Activated naive CD4-positive, alpha-beta T cell treated with Interleukin-2 at 50 U/mL for 16 hours (primary cell): ENCODE measurements around the gene SP7.
"Not testable (repeated sequence)": the region's sequence is repeated elsewhere in the genome, so short reads cannot be mapped to it uniquely, and the experiment has no call there.

Experiments used
- DNase-seq: peaks from one replicate; pipeline ENCODE4 v3.0.0-alpha.2; 2020

Gene SP7

DNA sequence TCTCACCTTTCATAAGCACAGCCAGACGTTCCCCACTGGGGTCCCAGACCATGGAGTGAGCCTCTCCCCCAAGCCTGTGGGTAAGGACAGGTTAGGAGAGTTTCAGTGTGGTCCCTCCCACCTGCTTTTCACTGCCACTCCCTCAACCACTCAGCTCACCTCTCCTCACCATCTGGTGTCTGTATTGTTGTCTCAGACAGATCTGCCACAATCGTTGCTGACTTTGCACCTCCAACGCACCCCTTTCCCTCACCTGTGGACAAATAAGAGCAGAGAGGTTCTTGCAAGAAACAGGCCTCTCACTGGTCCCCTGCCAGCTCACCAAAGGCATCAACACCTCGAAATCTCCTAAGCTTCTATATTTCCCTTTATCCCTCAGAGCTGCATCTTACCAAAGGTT is 27.9 kb downstream of the SP7 start:
- DNase-seq: no peak

DNA sequence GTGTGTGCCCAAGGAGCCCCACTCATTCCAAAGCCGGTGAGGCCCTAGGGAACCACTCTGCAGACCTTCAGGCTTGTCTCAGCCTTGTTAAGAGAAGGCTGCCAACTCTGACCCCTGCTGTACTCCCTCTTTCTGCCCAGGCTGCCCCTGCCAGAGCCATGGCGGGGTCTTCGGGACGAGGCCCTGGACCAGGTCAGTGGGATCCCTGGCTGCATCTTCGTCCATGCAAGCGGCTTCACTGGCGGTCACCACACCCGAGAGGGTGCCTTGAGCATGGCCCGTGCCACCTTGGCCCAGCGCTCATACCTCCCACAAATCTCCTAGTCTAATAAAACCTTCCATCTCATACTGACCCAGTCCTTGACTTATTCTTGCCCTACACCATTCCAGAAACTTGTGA is 29.3 kb downstream of the SP7 start:
- no peak for DNase-seq

DNA sequence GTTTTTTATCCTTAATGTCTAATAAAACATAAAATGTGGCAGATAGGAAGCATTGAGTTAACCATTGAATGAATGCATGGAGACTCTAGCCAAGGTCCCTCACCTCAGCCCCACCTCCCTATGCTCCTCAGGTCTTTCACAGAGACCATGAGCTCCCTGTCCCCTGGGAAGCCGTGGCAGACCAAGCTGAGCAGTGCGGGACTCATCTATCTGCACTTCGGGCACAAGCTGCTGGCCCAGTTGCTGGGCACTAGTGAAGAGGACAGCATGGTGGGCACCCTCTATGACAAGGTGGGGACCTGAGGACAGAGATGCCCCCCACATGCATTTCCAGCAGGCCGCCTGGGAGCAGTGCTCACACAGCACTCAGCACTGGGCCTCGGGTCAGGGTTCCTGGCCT is 33.3 kb downstream of the SP7 start:
- no peak for DNase-seq

DNA sequence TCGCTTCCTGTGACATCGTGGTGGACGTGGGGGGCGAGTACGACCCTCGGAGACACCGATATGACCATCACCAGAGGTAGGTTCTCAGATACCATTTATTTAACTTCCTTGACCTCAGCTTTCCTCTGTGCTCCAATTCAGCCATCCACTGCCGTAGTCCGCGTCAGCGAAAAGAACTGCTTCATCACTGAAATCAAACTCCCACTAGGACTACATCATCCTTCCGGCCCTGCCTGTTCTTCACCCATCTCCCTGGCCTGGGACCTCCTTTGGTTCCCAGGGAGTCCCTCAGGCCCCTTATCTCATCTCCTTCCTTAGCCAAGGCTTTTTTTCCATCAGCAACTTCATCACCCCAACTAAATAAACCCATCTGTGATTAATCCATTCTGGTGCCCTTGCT is 36.0 kb downstream of the SP7 start:
- DNase-seq: peak; percentile 34

DNA sequence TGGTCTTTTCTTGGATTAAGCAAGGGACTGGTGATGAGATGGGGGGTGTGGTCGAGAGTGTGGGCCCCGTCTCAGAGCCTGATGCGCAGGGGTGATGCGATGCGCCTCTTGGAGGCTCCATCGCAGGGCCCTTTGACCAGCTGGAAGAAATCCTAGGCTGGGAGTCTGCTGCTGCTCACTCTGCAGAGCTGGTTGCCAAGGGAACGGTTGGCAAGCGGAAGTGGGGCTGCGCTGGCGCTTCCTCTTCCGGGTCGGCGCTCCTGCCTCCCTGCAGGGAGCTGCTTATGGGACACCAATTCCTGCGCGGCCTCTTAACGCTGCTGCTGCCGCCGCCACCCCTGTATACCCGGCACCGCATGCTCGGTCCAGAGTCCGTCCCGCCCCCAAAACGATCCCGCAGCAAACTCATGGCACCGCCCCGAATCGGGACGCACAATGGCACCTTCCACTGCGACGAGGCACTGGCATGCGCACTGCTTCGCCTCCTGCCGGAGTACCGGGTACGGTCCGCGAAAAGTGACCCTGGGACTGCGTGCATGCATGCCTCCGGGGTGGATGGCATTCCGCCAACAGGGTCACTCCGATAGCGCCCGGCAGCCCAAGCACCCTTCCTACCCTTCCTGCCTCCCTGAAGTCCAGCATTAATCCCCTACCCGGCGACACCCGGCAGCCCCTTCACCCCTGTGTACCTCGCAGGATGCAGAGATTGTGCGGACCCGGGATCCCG is 36.5 kb downstream of the SP7 start, which contains the start of gene MYG1:
Gene MYG1, plus strand, starts transcription at position 242 of the 727 bp plus-strand sequence. Its CDS starts 43 bp downstream, at position 285.
- peak; percentile 85 for DNase-seq

DNA sequence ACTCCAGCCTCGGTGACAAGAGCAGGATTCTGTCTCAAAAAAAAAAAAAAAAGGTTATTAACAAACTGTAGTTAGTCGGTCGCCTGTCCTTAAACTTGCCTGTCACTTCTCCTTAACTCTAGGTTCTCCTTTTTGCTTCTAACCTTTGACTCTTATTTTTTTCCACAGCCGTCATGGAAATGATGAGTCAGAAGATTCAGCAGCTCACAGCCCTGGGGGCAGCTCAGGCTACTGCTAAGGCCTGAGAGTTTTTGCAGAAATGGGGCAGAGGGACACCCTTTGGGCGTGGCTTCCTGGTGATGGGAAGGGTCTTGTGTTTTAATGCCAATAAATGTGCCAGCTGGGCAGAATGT is 37.1 kb downstream of the SP7 start:
- peak; percentile 45 for DNase-seq

DNA sequence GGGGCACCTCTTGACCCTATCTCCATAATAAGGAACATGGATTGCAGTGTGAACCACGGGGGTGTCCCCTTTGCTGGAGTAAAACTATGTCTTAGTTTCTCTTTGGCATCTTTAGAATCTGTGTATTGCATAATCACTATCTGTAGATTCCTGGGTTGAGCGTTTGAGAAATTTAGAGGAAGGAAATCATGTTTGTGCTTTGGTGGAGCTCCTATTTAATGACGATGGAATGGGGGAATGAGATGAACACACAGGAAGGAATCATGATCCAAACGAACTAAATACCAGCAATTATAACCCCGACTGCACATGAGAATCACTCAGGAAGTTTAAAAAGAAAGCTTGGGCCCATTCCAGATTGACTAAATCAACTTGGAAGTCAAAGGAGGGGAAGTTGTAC is 38.0 kb downstream of the SP7 start:
- DNase-seq: no peak

DNA sequence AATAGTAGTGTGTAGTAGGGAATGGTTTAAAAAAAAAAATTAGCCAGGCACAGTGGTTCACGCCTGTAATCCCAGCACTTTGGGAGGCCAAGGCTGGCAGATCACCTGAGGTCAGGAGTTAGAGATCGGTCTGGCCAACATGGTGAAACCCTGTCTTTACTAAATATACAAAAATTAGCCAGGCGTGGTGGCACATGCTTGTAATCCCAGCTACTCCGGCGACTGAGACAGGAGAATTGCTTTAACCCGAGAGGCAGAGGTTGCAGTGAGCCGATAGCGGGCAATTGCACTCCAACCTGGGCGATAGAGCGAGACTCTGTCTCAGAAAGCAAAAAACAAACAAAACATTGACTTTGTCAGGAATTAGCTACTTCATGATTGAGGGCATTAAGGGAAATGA is 39.0 kb downstream of the SP7 start:
- DNase-seq: not testable (repeated sequence)

DNA sequence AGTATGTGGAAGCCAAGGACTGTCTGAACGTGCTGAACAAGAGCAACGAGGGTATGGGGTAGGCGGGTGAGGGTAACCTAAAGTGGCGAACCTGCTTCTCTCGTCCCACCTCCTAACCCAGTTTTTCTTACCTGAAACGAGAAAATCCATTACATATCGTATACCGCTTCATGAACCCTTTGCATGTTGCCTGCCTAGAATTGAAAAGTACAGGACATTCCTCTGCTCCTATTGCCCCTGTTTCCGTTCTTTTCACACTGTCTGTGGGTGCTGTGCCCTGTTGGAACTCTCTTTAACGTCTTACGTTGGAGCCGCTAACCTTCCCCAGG is 40.3 kb downstream of the SP7 start:
- DNase-seq: no peak

DNA sequence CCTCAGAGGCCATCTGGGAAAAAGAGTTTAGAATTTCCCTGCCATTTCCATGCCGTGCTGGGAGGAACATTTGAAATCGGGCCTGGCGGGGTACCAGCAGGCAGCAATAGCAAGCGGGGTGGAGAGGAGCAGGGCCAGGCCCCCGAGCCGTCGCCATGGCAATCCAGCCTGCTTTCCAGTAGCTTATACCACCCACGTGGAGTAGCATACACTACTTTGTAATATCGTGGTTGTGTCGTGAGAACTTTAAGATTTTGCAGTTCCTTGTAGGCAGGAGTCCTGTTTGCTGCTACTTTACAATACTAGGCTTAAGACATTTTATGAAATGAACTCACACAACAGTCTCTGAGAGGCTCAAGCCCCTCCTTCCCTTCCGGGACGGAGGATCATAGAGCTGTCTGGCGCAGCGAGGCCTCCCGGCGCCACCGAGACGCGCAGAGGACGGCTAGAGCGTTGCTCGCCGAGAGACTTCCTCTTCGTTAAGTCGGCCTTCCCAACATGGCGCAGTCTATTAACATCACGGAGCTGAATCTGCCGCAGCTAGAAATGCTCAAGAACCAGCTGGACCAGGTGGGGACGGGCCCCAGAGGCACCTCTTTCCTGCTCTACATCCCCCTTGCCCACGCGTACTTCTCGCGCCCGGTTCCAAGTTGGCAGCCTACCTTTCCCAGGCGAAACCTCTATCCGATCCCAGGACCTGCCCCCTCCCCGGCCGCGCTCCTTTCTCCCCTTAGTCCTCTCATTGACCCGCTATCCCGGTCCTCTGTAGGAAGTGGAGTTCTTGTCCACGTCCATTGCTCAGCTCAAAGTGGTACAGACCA is 40.9 kb downstream of the SP7 start, which contains the start of gene PFDN5:
Gene PFDN5, plus strand, starts transcription at position 473 of the 821 bp plus-strand sequence. Its CDS starts 26 bp downstream, at position 499.
- peak; percentile 89 for DNase-seq

DNA sequence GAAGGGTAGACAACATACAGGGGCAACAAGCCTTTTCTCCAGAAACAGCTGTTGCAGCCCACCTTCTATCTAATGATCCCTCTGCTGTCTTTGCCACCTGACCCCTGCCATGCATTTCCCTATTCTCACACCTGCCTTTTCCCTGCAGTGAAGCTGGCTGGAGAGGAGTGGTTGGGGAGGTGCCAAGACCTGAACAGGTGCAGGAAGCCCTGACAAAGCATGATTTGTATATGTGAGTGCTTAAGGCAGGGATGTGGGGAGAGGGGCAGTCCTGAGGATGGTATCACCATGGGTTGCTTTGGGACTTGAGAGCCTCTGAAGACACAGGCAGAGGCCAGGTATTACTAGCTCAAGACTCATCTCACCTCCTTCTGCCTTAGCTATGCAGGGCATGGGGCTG is 43.7 kb downstream of the SP7 start:
- no peak for DNase-seq

DNA sequence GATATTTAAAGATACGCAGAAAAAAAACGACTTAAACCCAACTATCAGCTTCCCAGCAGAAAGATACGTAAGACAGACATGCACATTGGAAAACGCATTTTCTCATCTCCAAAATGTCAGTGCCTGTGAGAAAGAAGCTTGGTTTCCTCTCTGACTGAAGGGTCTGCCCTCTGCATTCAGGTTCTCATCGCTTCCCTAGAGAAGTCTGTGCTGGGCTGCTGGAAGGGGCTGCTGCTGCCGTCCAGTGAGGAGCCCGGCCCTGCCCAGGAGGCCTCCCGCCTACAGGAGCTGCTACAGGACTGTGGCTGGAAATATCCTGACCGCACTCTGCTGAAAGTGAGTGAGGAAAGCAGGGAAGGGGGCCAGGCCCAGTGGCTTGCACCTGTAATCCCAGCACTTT is 45.5 kb downstream of the SP7 start:
- DNase-seq: no peak

DNA sequence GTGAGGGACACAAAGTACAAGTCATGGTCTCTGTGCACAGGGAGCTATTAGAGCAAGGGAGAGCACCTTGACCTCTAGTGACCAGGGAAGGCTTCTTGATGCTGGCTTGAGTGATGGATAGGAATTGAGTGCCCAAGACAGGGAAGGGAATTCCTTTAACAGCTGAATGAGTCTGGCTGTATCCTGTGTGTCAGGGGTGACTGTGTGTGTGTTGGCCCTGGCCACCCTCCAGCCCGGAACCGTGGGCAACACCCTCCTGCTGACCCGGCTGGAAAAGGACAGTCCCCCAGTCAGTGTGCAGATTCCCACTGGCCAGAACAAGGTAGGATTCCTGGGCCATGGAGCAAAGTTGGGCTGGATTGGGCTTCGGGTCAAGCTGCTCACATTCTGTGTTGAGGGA is 46.3 kb downstream of the SP7 start:
- DNase-seq: no peak

DNA sequence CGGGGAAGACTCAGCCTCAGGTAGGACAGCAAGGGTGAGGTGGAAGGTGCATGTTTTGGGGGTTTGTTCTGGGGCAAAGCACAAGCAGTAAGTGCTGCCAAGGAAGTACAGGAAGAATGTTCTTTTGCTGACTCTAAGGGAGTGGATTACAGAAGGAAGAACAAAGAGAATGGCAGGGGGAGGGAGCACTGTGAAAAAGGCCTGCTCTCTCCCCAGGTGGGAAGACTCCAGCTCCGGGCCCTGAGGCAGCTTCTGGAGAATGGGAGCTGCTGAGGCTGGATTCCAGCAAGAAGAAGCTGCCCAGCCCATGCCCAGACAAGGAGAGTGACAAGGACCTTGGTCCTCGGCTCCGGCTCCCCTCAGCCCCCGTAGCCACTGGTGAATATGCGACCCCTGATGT is 47.8 kb downstream of the SP7 start:
- no peak for DNase-seq

DNA sequence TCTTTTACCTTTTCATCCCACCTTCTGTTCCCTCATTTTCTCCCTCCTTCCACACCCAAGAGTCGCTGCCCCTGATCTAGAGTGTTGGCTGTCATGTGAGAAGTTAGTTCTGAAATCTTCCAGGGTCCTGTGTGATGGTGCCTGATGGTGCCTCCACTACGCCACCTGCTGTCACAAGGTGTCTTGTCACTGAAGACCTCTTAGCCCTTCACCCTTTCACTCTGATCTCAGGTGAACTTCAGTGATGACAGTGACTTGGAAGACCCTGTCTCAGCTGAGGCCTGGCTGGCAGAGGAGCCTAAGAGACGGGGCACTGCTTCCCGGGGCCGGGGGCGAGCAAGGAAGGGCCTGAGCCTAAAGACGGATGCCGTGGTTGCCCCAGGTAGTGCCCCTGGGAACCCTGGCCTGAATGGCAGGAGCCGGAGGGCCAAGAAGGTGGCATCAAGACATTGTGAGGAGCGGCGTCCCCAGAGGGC is 48.4 kb downstream of the SP7 start:
- DNase-seq: peak; percentile 77

DNA sequence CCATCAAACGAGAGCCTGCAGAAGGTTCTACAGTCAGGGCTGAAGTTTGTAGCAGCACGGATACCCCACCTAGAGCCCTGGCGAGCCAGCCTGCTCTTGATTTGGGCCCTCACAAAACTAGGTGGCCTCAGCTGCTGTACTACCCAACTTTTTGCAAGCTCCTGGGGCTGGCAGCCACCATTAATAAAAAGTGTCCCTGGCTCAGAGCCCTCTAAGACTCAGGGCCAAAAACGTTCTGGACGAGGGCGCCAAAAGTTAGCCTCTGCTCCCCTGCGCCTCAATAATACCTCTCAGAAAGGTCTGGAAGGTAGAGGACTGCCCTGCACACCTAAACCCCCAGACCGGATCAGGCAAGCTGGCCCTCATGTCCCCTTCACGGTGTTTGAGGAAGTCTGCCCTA is 49.7 kb downstream of the SP7 start:
- no peak for DNase-seq

DNA sequence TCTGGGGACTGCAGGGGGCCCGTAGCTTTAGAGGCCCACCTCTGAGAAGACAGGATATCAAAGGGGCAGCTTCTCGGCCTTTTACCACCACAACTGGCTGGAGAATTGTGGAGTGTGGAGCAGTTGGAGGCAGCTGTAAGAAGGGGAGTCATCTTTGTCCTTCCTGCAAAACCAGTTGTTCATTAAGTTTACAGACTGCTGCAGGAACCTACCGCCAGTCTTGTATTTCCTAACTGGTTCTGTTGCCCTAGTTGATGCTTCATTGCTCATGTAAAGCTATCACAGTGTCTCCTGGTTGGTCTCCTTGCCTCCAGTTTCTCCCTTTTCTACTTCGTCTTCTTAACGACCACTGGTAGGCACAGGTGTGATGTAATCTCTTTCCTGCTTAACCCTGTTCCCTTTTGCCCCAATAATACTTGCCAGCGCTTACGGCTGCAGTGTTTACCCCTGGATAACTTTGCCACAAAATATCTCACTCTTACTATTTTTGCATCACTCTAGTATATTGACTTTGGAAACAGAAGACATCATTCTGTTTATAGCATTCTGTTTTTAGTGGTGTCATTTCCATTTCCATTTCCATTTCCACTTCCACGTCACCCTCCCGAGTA is 56.2 kb downstream of the SP7 start:
- DNase-seq: no peak

DNA sequence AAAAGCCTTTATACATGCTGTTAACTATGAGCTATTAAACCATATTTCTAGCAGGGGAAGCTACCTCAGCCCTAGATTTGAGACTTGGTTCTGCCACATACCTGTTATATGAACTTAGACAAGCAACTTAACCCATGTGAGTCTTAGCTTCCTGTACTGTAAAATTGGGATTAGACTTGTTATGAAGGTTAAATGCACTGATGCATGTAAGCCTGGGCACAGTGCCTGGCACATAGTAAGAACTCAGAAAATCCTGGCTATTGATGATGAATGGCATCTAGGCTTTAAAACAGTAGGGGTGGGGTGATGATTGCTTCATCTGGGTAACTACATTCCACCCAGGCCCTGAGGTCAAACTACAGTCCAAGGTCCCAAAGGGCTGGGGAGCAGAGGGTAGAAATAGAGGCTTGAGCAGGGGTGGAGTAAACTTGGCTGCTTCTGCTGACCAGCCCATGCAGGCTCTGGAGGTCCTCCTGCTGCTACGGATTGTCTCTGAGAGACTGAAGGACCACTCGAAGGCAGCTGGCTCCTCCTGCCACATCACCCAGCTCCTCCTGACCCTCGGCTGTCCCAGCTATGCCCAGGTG is 56.8 kb downstream of the SP7 start:
- no peak for DNase-seq

DNA sequence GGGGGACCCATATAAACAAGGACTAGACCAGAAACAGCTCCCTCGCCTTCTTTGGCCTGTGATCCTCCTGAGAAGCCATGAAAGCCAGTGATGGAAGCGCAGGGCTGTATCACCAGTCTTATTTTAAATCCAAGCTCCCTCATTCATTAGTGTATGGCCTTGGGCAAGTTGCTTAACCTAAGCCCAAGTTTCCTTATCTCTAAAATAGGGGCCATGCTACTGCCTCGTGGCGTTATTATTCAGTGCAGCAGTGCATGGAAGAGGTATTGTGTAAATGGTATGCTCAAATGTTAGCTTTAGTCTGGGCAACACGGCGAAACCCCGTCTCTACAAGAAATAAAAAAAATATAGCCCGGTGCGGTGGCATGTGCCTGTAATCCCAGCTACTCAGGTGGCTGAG is 58.2 kb downstream of the SP7 start:
- no peak for DNase-seq
